ENCODE measurements around the gene M1AP. TPM values are rescaled to one million over a fixed set of nuclear protein-coding genes. Genes with fewer than 3 reads are reported as not detected.
"Not testable (repeated sequence)": the region's sequence is repeated elsewhere in the genome, so short reads cannot be mapped to it uniquely, and the experiment has no call there.

The M1AP gene
- total RNA-seq, 4 donors from 2014 or later, result 0.27 TPM; not detected in 3

GRCh38 chr2:74645344-74645743 is 2.8 kb downstream of the M1AP start:
- TF ChIP-seq POLR2AphosphoS5 (IDR thresholded peaks at IDR 0.05), result no peak
- no peak for TF ChIP-seq POLR2A (IDR thresholded peaks at IDR 0.05)
- TF ChIP-seq CTCF (IDR thresholded peaks at IDR 0.05), result no peak
- TF ChIP-seq EP300 (IDR thresholded peaks at IDR 0.05; ENCODE audit: low read depth), result no peak
- in situ Hi-C loops (cut with MboI; ENCODE audit: low pct_ligation_motif_present in 1 of 4, low pct_unique_long_range_greater_than_20kb in 1 of 4, low sequenced_read_pairs in 3 of 4) (no loop called here), intact Hi-C loops (cut with DNase I; ENCODE audit: low total_unique reads) (no loop called here)
- H3K4me1 ChIP-seq, result no peaks in the 10 kb centered on the region
- H3K9me3 ChIP-seq, result no peaks in the 10 kb centered on the region
- no peaks in the 10 kb centered on the region for H3K36me3 ChIP-seq
- DNase-seq, result no peak
- no peak overlapping the region for H3K27ac ChIP-seq
- 73% methylated on average over 4 of the region's 4 CpGs; no CpG with 5 or more reads in 1 of the 2 donors for WGBS, 2 donors (ENCODE audit: low coverage in 1 of 2)
- no peak overlapping the region for H3K4me3 ChIP-seq
- peaks cover 21% of the 10 kb centered on the region for H3K27me3 ChIP-seq

GRCh38 chr2:74639550-74639949 is 8.6 kb downstream of the M1AP start:
- no peak for DNase-seq
- TF ChIP-seq CTCF (IDR thresholded peaks at IDR 0.05), result no peak
- no peak for TF ChIP-seq EP300 (IDR thresholded peaks at IDR 0.05; ENCODE audit: low read depth)
- no peak for TF ChIP-seq POLR2A (IDR thresholded peaks at IDR 0.05)
- TF ChIP-seq POLR2AphosphoS5 (IDR thresholded peaks at IDR 0.05), result no peak
- Histone ChIP-seq H3K36me3 (no peaks in the 10 kb centered on the region), H3K4me1 (peaks cover 0 to 4% (median 0%) of the 10 kb centered on the region in 4 donors), H3K9me3 (no peaks in the 10 kb centered on the region), H3K27me3 (no peaks in the 10 kb centered on the region), H3K4me3 (no peak overlapping the region), H3K27ac (no peak overlapping the region)
- intact Hi-C loops (cut with DNase I; ENCODE audit: low total_unique reads) (no loop called here), in situ Hi-C loops (cut with MboI; ENCODE audit: low pct_ligation_motif_present in 1 of 4, low pct_unique_long_range_greater_than_20kb in 1 of 4, low sequenced_read_pairs in 3 of 4) (no loop called here)
- 79 to 83% methylated on average over 2 of the region's 2 CpGs for WGBS, 2 donors (ENCODE audit: low coverage in 1 of 2)

GRCh38 chr2:74632939-74633312 is 15.2 kb downstream of the M1AP start:
- no peak for TF ChIP-seq EP300 (IDR thresholded peaks at IDR 0.05; ENCODE audit: low read depth)
- no peak for TF ChIP-seq CTCF (IDR thresholded peaks at IDR 0.05)
- TF ChIP-seq POLR2AphosphoS5 (IDR thresholded peaks at IDR 0.05), result no peak
- no peak for TF ChIP-seq POLR2A (IDR thresholded peaks at IDR 0.05)
- Histone ChIP-seq H3K4me1 (peaks cover 0 to 2% (median 0%) of the 10 kb centered on the region in 4 donors), H3K4me3 (no peak overlapping the region), H3K27ac (no peak overlapping the region), H3K36me3 (no peaks in the 10 kb centered on the region), H3K27me3 (no peaks in the 10 kb centered on the region), H3K9me3 (no peaks in the 10 kb centered on the region)
- in situ Hi-C loops (cut with MboI; ENCODE audit: low pct_ligation_motif_present in 1 of 4, low pct_unique_long_range_greater_than_20kb in 1 of 4, low sequenced_read_pairs in 3 of 4), result no loop called here
- DNase-seq, result no peak
- intact Hi-C loops (cut with DNase I; ENCODE audit: low total_unique reads), result no loop called here

DNA sequence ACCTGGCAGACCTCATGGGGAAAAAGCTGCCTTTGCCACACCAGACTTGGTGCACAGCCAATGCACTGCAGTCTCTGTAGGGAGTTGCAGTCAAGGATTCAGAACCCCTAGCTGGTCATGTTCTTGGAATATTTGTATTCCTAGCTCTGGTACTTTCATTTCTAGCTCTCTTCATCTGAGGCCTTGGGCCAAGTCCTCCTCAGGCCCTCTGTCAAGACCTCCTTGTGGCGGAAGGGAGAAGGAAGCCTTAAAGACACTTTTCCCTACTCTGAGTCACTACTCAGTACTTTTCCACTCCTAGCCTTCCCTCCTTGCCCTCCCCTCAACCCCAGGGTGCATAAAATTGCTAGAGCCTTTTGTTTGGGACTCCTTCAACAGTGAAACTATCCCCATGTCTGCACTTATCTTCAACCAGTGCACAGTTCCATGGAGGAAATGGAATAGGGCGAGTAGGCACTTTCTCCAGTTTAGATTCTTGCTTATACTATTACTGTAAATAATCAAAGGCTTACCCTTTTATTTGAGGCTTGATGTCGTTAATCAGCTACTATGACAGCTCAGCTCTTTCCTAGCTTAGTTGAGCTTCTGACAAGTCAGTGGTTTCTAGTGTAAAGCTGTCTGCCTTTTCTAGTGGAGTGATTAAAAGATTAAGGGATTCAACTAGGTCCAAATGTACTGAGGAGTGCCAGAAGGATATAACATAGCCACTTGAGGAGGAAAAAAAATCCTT is 15.8 kb downstream of the M1AP start:
- H3K4me3 ChIP-seq, result no peak overlapping the region
- WGBS, 2 donors (ENCODE audit: low coverage in 1 of 2), result 78 to 82% methylated on average over 3 of the region's 3 CpGs
- in situ Hi-C loops (cut with MboI; ENCODE audit: low pct_ligation_motif_present in 1 of 4, low pct_unique_long_range_greater_than_20kb in 1 of 4, low sequenced_read_pairs in 3 of 4) (no loop called here), intact Hi-C loops (cut with DNase I; ENCODE audit: low total_unique reads) (no loop called here)
- no peaks in the 10 kb centered on the region for H3K36me3 ChIP-seq
- no peak for DNase-seq
- H3K27ac ChIP-seq, result no peak overlapping the region
- H3K4me1 ChIP-seq, result peaks cover 0 to 2% (median 0%) of the 10 kb centered on the region in 4 donors
- H3K27me3 ChIP-seq, result no peaks in the 10 kb centered on the region
- H3K9me3 ChIP-seq, result no peaks in the 10 kb centered on the region
- TF ChIP-seq POLR2AphosphoS5 (IDR thresholded peaks at IDR 0.05) (no peak), POLR2A (IDR thresholded peaks at IDR 0.05) (no peak), EP300 (IDR thresholded peaks at IDR 0.05; ENCODE audit: low read depth) (no peak), CTCF (IDR thresholded peaks at IDR 0.05) (no peak)

GRCh38 chr2:74630454-74630853 is 17.7 kb downstream of the M1AP start:
- not testable (repeated sequence) for H3K4me3 ChIP-seq, H3K36me3 ChIP-seq

More at GRCh38 chr2:74630454-74630853, 17.7 kb downstream of the M1AP start:
- DNase-seq; H3K9me3 ChIP-seq; H3K27ac ChIP-seq; H3K4me1 ChIP-seq; H3K27me3 ChIP-seq; intact Hi-C loops (cut with DNase I; ENCODE audit: low total_unique reads); in situ Hi-C loops (cut with MboI; ENCODE audit: low pct_ligation_motif_present in 1 of 4, low pct_unique_long_range_greater_than_20kb in 1 of 4, low sequenced_read_pairs in 3 of 4): not testable (repeated sequence)
- WGBS, 2 donors (ENCODE audit: low coverage in 1 of 2), result 40 to 96% methylated on average over 1 to 3 of the region's 3 CpGs
